B cell (primary cell): Measurements from ENCODE around the gene IPO11. TPM values are rescaled to one million over a fixed set of nuclear protein-coding genes. Genes with fewer than 3 reads are reported as not detected.

Source experiments
- ATAC-seq: fragments of 200-7000 bp; cut with Tn5 transposase; one replicate; pipeline ENCODE4 v1.10.0; 2021; ENCODE audit warnings: low read depth, mild to moderate bottlenecking, moderate number of reproducible peaks, moderate library complexity
- CTCF ChIA-PET: fragments of 350-600 bp; sonication (Branson Sonifier 250); formaldehyde crosslinking; loops from one replicate; lab custom pipeline; 2021; ENCODE audit warnings: antibody characterized with exemption, inconsistent platforms; lab: Charles Lee
- POLR2A ChIA-PET: fragments of 350-600 bp; sonication (Branson Sonifier 250); formaldehyde crosslinking; loops from one replicate; lab custom pipeline; 2021; ENCODE audit warnings: antibody characterized with exemption; lab: Charles Lee
- DNase-seq: peaks from one replicate; pipeline ENCODE4 v3.0.0; 2013
- H2AFZ ChIP-seq: 2 replicates; pipeline ENCODE4 v1.6.1; 2012; ENCODE audit warnings: mild to moderate bottlenecking, low read depth, low read length; ENCODE audit not compliant: insufficient read depth, poor library complexity, severe bottlenecking
- H3K27ac ChIP-seq, 2 donors: 1 replicate in 1 of 2; 2 replicates in 1 of 2; pipeline ENCODE4 v1.5.1; 2012 to 2013; ENCODE audit warnings: low read length in 2 of 2, mild to moderate bottlenecking in 2 of 2, moderate library complexity in 1 of 2
- H3K27me3 ChIP-seq, 4 experiments: fragments of 200-600 bp in 1 of 4; sonication (generic) in 1 of 4; replicated peaks in 1 of 4; 1 replicate in 2 of 4; 2 replicates in 2 of 4; pipeline versions ENCODE4 v1.6.1 to v1.7.0; 2013 to 2016; ENCODE audit warnings: low read length in 3 of 4, mild to moderate bottlenecking in 2 of 4, mixed read lengths in 1 of 4, moderate library complexity in 1 of 4; ENCODE audit not compliant: insufficient read depth in 4 of 4, control insufficient read depth in 3 of 4; ENCODE audit errors: control extremely low read depth in 1 of 4
- H3K36me3 ChIP-seq, 2 experiments: replicated peaks in 1 of 2; 1 replicate in 1 of 2; 2 replicates in 1 of 2; pipeline versions ENCODE4 v1.6.1 to v1.7.1; 2013; ENCODE audit warnings: low read length in 1 of 2; ENCODE audit not compliant: insufficient read depth in 2 of 2, control insufficient read depth in 1 of 2; ENCODE audit errors: control extremely low read depth in 1 of 2, extremely low read depth in 1 of 2
- H3K4me1 ChIP-seq, 2 donors: fragments of 200-600 bp in 1 of 2; sonication (generic) in 1 of 2; 1 replicate in 1 of 2; 2 replicates in 1 of 2; pipeline versions ENCODE4 v1.5.1 to v1.6.1; 2013 to 2017; ENCODE audit warnings: low read length in 2 of 2; ENCODE audit not compliant: control insufficient read depth in 2 of 2, insufficient read depth in 2 of 2
- H3K4me2 ChIP-seq: replicated peaks from 2 replicates; pipeline ENCODE3; 2012; ENCODE audit warnings: mild to moderate bottlenecking, low read depth, low read length; ENCODE audit not compliant: poor library complexity, severe bottlenecking
- H3K4me3 ChIP-seq, 5 experiments: fragments of 200-600 bp in 1 of 5; sonication (generic) in 1 of 5; 1 replicate in 3 of 5; 2 replicates in 2 of 5; pipeline versions ENCODE4 v1.5.1 to v1.7.0; 2011 to 2016; ENCODE audit warnings: low read length in 4 of 5, mild to moderate bottlenecking in 4 of 5, low read depth in 2 of 5, control low read depth in 1 of 5, moderate library complexity in 1 of 5; ENCODE audit not compliant: insufficient read depth in 1 of 5; ENCODE audit errors: control extremely low read depth in 1 of 5, extremely low read depth in 1 of 5
- H3K79me2 ChIP-seq: fragments of 200-600 bp; sonication (generic); one replicate; pipeline ENCODE4 v1.6.0; 2016; ENCODE audit warnings: low read length; ENCODE audit not compliant: control insufficient read depth, insufficient read depth
- H3K9ac ChIP-seq: fragments of 200-600 bp; sonication (generic); 2 replicates; pipeline ENCODE4 v1.6.1; 2017; ENCODE audit warnings: mild to moderate bottlenecking, low read length, moderate library complexity
- H3K9me3 ChIP-seq, 3 donors: one replicate each; pipeline versions ENCODE4 v1.6.1 to v1.7.1; 2013; ENCODE audit warnings: low read length in 2 of 3; ENCODE audit not compliant: control insufficient read depth in 2 of 3, insufficient read depth in 1 of 3; ENCODE audit errors: control extremely low read depth in 1 of 3
- H4K20me1 ChIP-seq: 2 replicates; pipeline ENCODE4 v1.6.0; 2012; ENCODE audit warnings: mild to moderate bottlenecking, low read length; ENCODE audit not compliant: insufficient read depth, control insufficient read depth, poor library complexity, severe bottlenecking
- H3K27ac Mint-ChIP-seq: one replicate; pipeline ENCODE4 v1.8.0; 2021; ENCODE audit warnings: mixed read lengths
- H3K27me3 Mint-ChIP-seq: one replicate; pipeline ENCODE4 v1.8.0; 2021; ENCODE audit warnings: mixed read lengths
- H3K4me1 Mint-ChIP-seq: one replicate; pipeline ENCODE4 v1.8.0; 2021; ENCODE audit warnings: mixed read lengths
- H3K4me3 Mint-ChIP-seq: one replicate; pipeline ENCODE4 v1.8.0; 2021; ENCODE audit warnings: mixed read lengths
- H3K9me3 Mint-ChIP-seq: one replicate; pipeline ENCODE4 v1.8.0; 2022; ENCODE audit warnings: mixed read lengths; ENCODE audit not compliant: insufficient read depth
- CTCF ChIP-seq: fragments of 200-600 bp; IDR thresholded peaks from one replicate; pipeline ENCODE4 v1.8.0; 2022; ENCODE audit warnings: antibody characterized with exemption, mild to moderate bottlenecking
- EZH2 ChIP-seq: IDR thresholded peaks from 2 replicates; pipeline ENCODE4 v1.6.1; 2012; ENCODE audit warnings: borderline replicate concordance, low read depth, mild to moderate bottlenecking, moderate library complexity, low read length; ENCODE audit not compliant: insufficient read depth, poor library complexity, severe bottlenecking
- WGBS: methylation state at CpG from one replicate; pipeline ENCODE4 v1.1.5; 2013; ENCODE audit warnings: missing lambda C conversion rate; ENCODE audit not compliant: insufficient coverage; 5-methylcytosine and 5-hydroxymethylcytosine counted together
- intact Hi-C: fragments of 100-400 bp; cut with micrococcal nuclease; formaldehyde crosslinking; loops from one replicate; pipeline ENCODE4 v1.10.0; 2022
- polyA plus RNA-seq: library from polyadenylated mRNA; depleted of rRNA; stranded (reverse); fragments of >200 nt; gene quantifications from 2 replicates; pipeline ENCODE4 v1.2.3, GENCODE V29; 2012
- total RNA-seq, 2 donors: library from RNA; stranded (reverse); fragments of 120-200 nt in 1 of 2; gene quantifications; 1 replicate in 1 of 2; 2 replicates in 1 of 2; pipeline versions ENCODE4 v1.2.3 to v1.2.4, GENCODE V29; 2013 to 2022

Gene IPO11
- total and polyA plus RNA-seq, 2 donors (not counting 1 experiment from before 2014, with no cell fraction given) = 3.8 to 37.4 TPM

DNA sequence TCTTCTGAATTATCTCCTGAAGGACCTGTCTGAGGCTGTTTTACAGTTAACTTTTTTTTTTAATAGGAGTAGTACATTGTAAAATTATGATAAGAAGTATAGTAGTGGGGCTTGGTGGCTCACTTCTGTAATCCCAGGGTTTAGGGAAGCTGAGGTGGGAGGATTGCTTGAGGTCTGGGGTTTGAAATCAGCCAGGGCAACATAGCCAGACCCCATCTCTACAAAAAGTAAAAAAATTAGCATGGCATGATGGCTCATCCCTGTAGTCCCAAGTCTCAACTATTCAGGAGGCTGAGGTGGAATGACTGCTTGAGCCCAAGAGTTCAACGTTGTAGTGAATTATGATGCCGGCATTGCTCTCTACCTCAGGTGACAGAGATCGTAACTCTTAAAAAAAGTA is 7.0 kb downstream of the IPO11 start:
- intact Hi-C loops = no loop called here
- peaks cover 14% of the 10 kb centered on the region for H4K20me1 ChIP-seq
- H3K27ac ChIP-seq = no peak overlapping the region
- no peak overlapping the region for H3K27ac Mint-ChIP-seq
- ChIA-PET POLR2A (no interaction called here), CTCF (interaction anchor here (1.7 kb wide), 1 partner anchor 24 kb away, joined by 4 read pairs; no protein-coding TSS in a partner anchor)
- no peak for DNase-seq
- no peak overlapping the region for H3K9ac ChIP-seq
- H3K79me2 ChIP-seq = peaks cover 88% of the 10 kb centered on the region
- no peaks in the 10 kb centered on the region for H3K27me3 ChIP-seq
- TF ChIP-seq CTCF = no peak
- no peak for TF ChIP-seq EZH2
- no peaks in the 10 kb centered on the region for H3K9me3 ChIP-seq
- no peaks in the 10 kb centered on the region for H3K27me3 Mint-ChIP-seq
- H3K4me3 ChIP-seq = no peak overlapping the region
- peaks cover 3% of the 10 kb centered on the region for H3K4me1 Mint-ChIP-seq
- H3K36me3 ChIP-seq = peaks cover 0 to 6% of the 10 kb centered on the region in 2 experiments
- H3K9me3 Mint-ChIP-seq = no peaks in the 10 kb centered on the region
- no peaks in the 10 kb centered on the region for H3K4me1 ChIP-seq
- no peak overlapping the region for H3K4me2 ChIP-seq
- WGBS = 100% methylated on average over 3 of the region's 3 CpGs
- no peak overlapping the region for H3K4me3 Mint-ChIP-seq
- no peak for ATAC-seq
- no peak overlapping the region for H2AFZ ChIP-seq

- Histone ChIP-seq H3K9me3 (no peaks in the 10 kb centered on the region), H3K79me2 (peaks cover 91% of the 10 kb centered on the region), H4K20me1 (peaks cover 14% of the 10 kb centered on the region), H3K4me1 (no peaks in the 10 kb centered on the region), H3K4me3 (no peak overlapping the region), H3K4me2 (no peak overlapping the region), H2AFZ (no peak overlapping the region), H3K27ac (no peak overlapping the region), H3K27me3 (no peaks in the 10 kb centered on the region), H3K36me3 (peaks cover 0 to 6% of the 10 kb centered on the region in 2 experiments), H3K9ac (no peak overlapping the region)
- WGBS = no CpG with 5 or more reads among the region's 1 CpG
- H3K4me1 Mint-ChIP-seq = peaks cover 3% of the 10 kb centered on the region
- intact Hi-C loops = no loop called here
- ChIA-PET POLR2A (no interaction called here), CTCF (no interaction called here)
- DNase-seq (no peak), ATAC-seq (no peak)
- no peak overlapping the region for H3K4me3 Mint-ChIP-seq
- no peaks in the 10 kb centered on the region for H3K9me3 Mint-ChIP-seq
- no peak overlapping the region for H3K27ac Mint-ChIP-seq
- TF ChIP-seq EZH2 (no peak), CTCF (no peak)
- H3K27me3 Mint-ChIP-seq = no peaks in the 10 kb centered on the region
These were observed 8.9 kb downstream of the IPO11 start for GRCh38 chr5:62421414-62421813.
